ENCODE data around the gene TUBB4B. TPM values are rescaled to one million over a fixed set of nuclear protein-coding genes. Genes with fewer than 3 reads are reported as not detected.

The TUBB4B gene
- total RNA-seq, 4 donors from 2014 or later: 92.0 to 213 (median 150) TPM

- TF ChIP-seq CTCF (IDR thresholded peaks at IDR 0.05; ENCODE audit: low read depth): no peak
These were observed 22.3 kb upstream of the TUBB4B start for GRCh38 chr9:137218754-137219271.

- no peak for TF ChIP-seq CTCF (IDR thresholded peaks at IDR 0.05; ENCODE audit: low read depth)
These were observed 21.2 kb upstream of the TUBB4B start for GRCh38 chr9:137219757-137220316.

GRCh38 chr9:137220317-137221094 lies 20.6 kb upstream of the TUBB4B start:
- TF ChIP-seq CTCF (IDR thresholded peaks at IDR 0.05; ENCODE audit: low read depth): no peak

GRCh38 chr9:137221095-137221505 lies 20.0 kb upstream of the TUBB4B start:
- no peak for TF ChIP-seq CTCF (IDR thresholded peaks at IDR 0.05; ENCODE audit: low read depth)

GRCh38 chr9:137221506-137222111 lies 19.5 kb upstream of the TUBB4B start:
- no peak for TF ChIP-seq CTCF (IDR thresholded peaks at IDR 0.05; ENCODE audit: low read depth)

GRCh38 chr9:137222190-137223077 lies 18.7 kb upstream of the TUBB4B start, which contains the start of gene RNF208:
Gene RNF208 (minus strand): TSS chr9:137222240. CDS start chr9:137221212, 1,028 bp downstream.
- no peak for TF ChIP-seq CTCF (IDR thresholded peaks at IDR 0.05; ENCODE audit: low read depth)

Measured in subcutaneous adipose tissue (tissue), 4 donors.